Parathyroid adenoma (tissue), 2 donors: ENCODE data around the gene ADAMTS16.

Experiments used
- H2AFZ ChIP-seq: fragments of 300-600 bp; sonication (generic); one replicate; pipeline ENCODE4 v1.7.0; 2017; ENCODE audit warnings: antibody characterized with exemption, mild to moderate bottlenecking
- H3K27ac ChIP-seq: fragments of 300-600 bp; sonication (generic); one replicate; pipeline ENCODE4 v1.7.0; 2017
- H3K27me3 ChIP-seq: fragments of 300-600 bp; sonication (generic); one replicate; pipeline ENCODE4 v1.7.0; 2017; ENCODE audit warnings: low read length; ENCODE audit not compliant: control insufficient read depth, insufficient read depth
- H3K36me3 ChIP-seq: fragments of 300-600 bp; sonication (generic); one replicate; pipeline ENCODE4 v1.7.0; 2017; ENCODE audit warnings: low read length; ENCODE audit not compliant: control insufficient read depth, insufficient read depth
- H3K4me1 ChIP-seq: fragments of 300-600 bp; sonication (generic); one replicate; pipeline ENCODE4 v1.7.0; 2017; ENCODE audit warnings: control low read depth
- H3K4me2 ChIP-seq: fragments of 300-600 bp; sonication (generic); one replicate; pipeline ENCODE4 v1.7.0; 2017; ENCODE audit warnings: low read length
- H3K4me3 ChIP-seq: fragments of 300-600 bp; sonication (generic); one replicate; pipeline ENCODE4 v1.7.0; 2017; ENCODE audit warnings: low read depth, low read length
- H3K79me2 ChIP-seq: fragments of 300-600 bp; sonication (generic); one replicate; pipeline ENCODE4 v1.7.0; 2017; ENCODE audit warnings: control low read depth
- H3K9ac ChIP-seq: fragments of 300-600 bp; sonication (generic); one replicate; pipeline ENCODE4 v1.7.0; 2017; ENCODE audit warnings: mild to moderate bottlenecking
- H3K9me3 ChIP-seq: fragments of 300-600 bp; sonication (generic); one replicate; pipeline ENCODE4 v1.7.0; 2017; ENCODE audit warnings: low read length; ENCODE audit not compliant: control insufficient read depth
- CTCF ChIP-seq: fragments of 300-600 bp; sonication (generic); IDR thresholded peaks from one replicate; pipeline ENCODE4 v1.7.0; 2017; ENCODE audit warnings: antibody characterized with exemption, mild to moderate bottlenecking
- donor health status: primary hyperparathyroidism.

The ADAMTS16 gene

GRCh38 chr5:5179597-5179996 lies 39.5 kb downstream of the ADAMTS16 start:
- Histone ChIP-seq H3K27me3 (no peaks in the 10 kb centered on the region), H3K9me3 (no peaks in the 10 kb centered on the region), H3K4me1 (no peaks in the 10 kb centered on the region), H3K4me2 (no peak overlapping the region), H2AFZ (no peak overlapping the region), H3K9ac (no peak overlapping the region), H3K36me3 (no peaks in the 10 kb centered on the region), H3K79me2 (no peaks in the 10 kb centered on the region), H3K4me3 (no peak overlapping the region), H3K27ac (no peak overlapping the region)
- no peak for TF ChIP-seq CTCF

- Histone ChIP-seq H3K9me3 (no peaks in the 10 kb centered on the region), H2AFZ (no peak overlapping the region), H3K36me3 (no peaks in the 10 kb centered on the region), H3K4me3 (no peak overlapping the region), H3K27me3 (no peaks in the 10 kb centered on the region), H3K4me2 (no peak overlapping the region), H3K4me1 (no peaks in the 10 kb centered on the region), H3K9ac (no peak overlapping the region), H3K79me2 (no peaks in the 10 kb centered on the region), H3K27ac (no peak overlapping the region)
- no peak for TF ChIP-seq CTCF
Observed at GRCh38 chr5:5181650-5182324, 41.7 kb downstream of the ADAMTS16 start.

GRCh38 chr5:5182508-5183188 lies 42.5 kb downstream of the ADAMTS16 start:
- H3K79me2 ChIP-seq, result no peaks in the 10 kb centered on the region
- no peak overlapping the region for H2AFZ ChIP-seq
- no peak overlapping the region for H3K4me3 ChIP-seq
- H3K27me3 ChIP-seq, result no peaks in the 10 kb centered on the region
- no peaks in the 10 kb centered on the region for H3K9me3 ChIP-seq
- no peaks in the 10 kb centered on the region for H3K36me3 ChIP-seq
- H3K4me2 ChIP-seq, result no peak overlapping the region
- H3K4me1 ChIP-seq, result no peaks in the 10 kb centered on the region
- H3K9ac ChIP-seq, result no peak overlapping the region
- no peak overlapping the region for H3K27ac ChIP-seq
- no peak for TF ChIP-seq CTCF

- no peak for TF ChIP-seq CTCF
- H3K4me3 ChIP-seq, result no peak overlapping the region
- H3K27me3 ChIP-seq, result no peaks in the 10 kb centered on the region
- H3K9ac ChIP-seq, result no peak overlapping the region
- H2AFZ ChIP-seq, result no peak overlapping the region
- no peaks in the 10 kb centered on the region for H3K9me3 ChIP-seq
- H3K4me1 ChIP-seq, result no peaks in the 10 kb centered on the region
- no peak overlapping the region for H3K4me2 ChIP-seq
- no peak overlapping the region for H3K27ac ChIP-seq
- H3K36me3 ChIP-seq, result no peaks in the 10 kb centered on the region
- no peaks in the 10 kb centered on the region for H3K79me2 ChIP-seq
Observed at GRCh38 chr5:5183189-5183699, 43.1 kb downstream of the ADAMTS16 start.
